GM12878 (cell line): ENCODE data around the gene MTHFD1L. TPM values are rescaled to one million over a fixed set of nuclear protein-coding genes. Genes with fewer than 3 reads are reported as not detected.

Source experiments
- ATAC-seq: fragments of 200-7000 bp; cut with Tn5 transposase; 3 replicates; pipeline ENCODE4 v1.9.1; 2020; ENCODE audit warnings: mild to moderate bottlenecking, moderate library complexity
- BruUV-seq: library from RNA; stranded (reverse); fragments of 400-500 nt; replicated peaks from 2 replicates; lab custom pipeline; 2021; lab: Mats Ljungman, UMichigan
- CTCF ChIA-PET: fragments of 300-600 bp; sonication (Branson Sonifier 250); formaldehyde crosslinking; extraction: SDS; loops from one replicate; lab custom pipeline; 2021; ENCODE audit warnings: inconsistent platforms; lab: Yijun Ruan, JAX
- POLR2A ChIA-PET: fragments of 350-600 bp; formaldehyde crosslinking; extraction: SDS; loops from one replicate; lab custom pipeline; 2021; ENCODE audit warnings: inconsistent platforms; lab: Charles Lee
- RAD21 ChIA-PET: fragments of 300-600 bp; sonication (Branson Sonifier 250); formaldehyde crosslinking; loops from one replicate; lab custom pipeline; 2023; ENCODE audit warnings: antibody characterized with exemption; ENCODE audit not compliant: unreplicated experiment; lab: Charles Lee
- SMC1A ChIA-PET: fragments of 300-600 bp; sonication (Branson Sonifier 250); formaldehyde crosslinking; loops from one replicate; lab custom pipeline; 2023; ENCODE audit not compliant: unreplicated experiment, uncharacterized antibody; lab: Charles Lee
- DNase-seq: peaks from one replicate; pipeline ENCODE4 v3.0.0-alpha.2; 2011; ENCODE audit warnings: low read depth, low spot score
- FAIRE-seq: peaks from 3 replicates; lab custom pipeline; 2011; peaks lifted over from hg19 to GRCh38; lab: Jason Lieb, UNC
- H2AFZ ChIP-seq: 2 replicates; pipeline ENCODE4 v1.6.0; 2011; ENCODE audit warnings: low read depth, low read length, control low read depth; ENCODE audit not compliant: control insufficient read depth
- H3K27ac ChIP-seq: 2 replicates; pipeline ENCODE4 v1.5.1; 2011; ENCODE audit warnings: control low read depth; ENCODE audit not compliant: control insufficient read depth, insufficient read depth
- H3K27me3 ChIP-seq, 2 experiments: replicated peaks in 1 of 2; 2 replicates each; pipeline versions ENCODE4 v1.6.0 to v1.6.1; 2011; ENCODE audit warnings: low read length in 1 of 2; ENCODE audit not compliant: control insufficient read depth in 2 of 2, insufficient read depth in 2 of 2
- H3K36me3 ChIP-seq, 2 experiments: 2 replicates each; pipeline ENCODE4 v1.5.1; 2011; ENCODE audit warnings: low read length in 1 of 2; ENCODE audit not compliant: control insufficient read depth in 2 of 2, insufficient read depth in 2 of 2
- H3K4me1 ChIP-seq: 2 replicates; pipeline ENCODE4 v1.6.1; 2011; ENCODE audit warnings: mild to moderate bottlenecking, low read length, moderate library complexity, mixed read lengths; ENCODE audit not compliant: control insufficient read depth, insufficient read depth
- H3K4me2 ChIP-seq: 2 replicates; pipeline ENCODE4 v1.6.0; 2011; ENCODE audit warnings: control low read depth; ENCODE audit not compliant: control insufficient read depth, insufficient read depth
- H3K4me3 ChIP-seq: fragments of 200-600 bp; sonication (generic); 2 replicates; pipeline ENCODE4 v1.5.1; 2016
- H3K79me2 ChIP-seq: 2 replicates; pipeline ENCODE4 v1.6.0; 2011; ENCODE audit warnings: low read length; ENCODE audit not compliant: control insufficient read depth, insufficient read depth
- H3K9ac ChIP-seq: 2 replicates; pipeline ENCODE4 v1.8.0; 2011; ENCODE audit warnings: low read length, control low read depth, mixed read lengths; ENCODE audit not compliant: control insufficient read depth, insufficient read depth
- H3K9me3 ChIP-seq: replicated peaks from 3 replicates; pipeline ENCODE4 v1.5.1; 2011; ENCODE audit warnings: mild to moderate bottlenecking, low read length; ENCODE audit not compliant: control insufficient read depth, insufficient read depth
- H4K20me1 ChIP-seq: 2 replicates; pipeline ENCODE4 v1.6.0; 2011; ENCODE audit not compliant: control insufficient read depth, insufficient read depth
- CBX5 ChIP-seq: sonication (generic); IDR thresholded peaks from 2 replicates; pipeline ENCODE4 v1.6.1; 2016; ENCODE audit warnings: low read depth, moderate library complexity, mild to moderate bottlenecking, inconsistent platforms
- HDGF ChIP-seq: fragments of 450-650 bp; IDR thresholded peaks from 2 replicates; pipeline ENCODE4 v1.6.1; 2016; ENCODE audit warnings: antibody characterized with exemption
- MTA2 ChIP-seq: fragments of 450-650 bp; IDR thresholded peaks from 2 replicates; pipeline ENCODE4 v1.6.1; 2016; ENCODE audit warnings: low read depth, mild to moderate bottlenecking, moderate library complexity
- NFXL1 ChIP-seq: fragments of 450-650 bp; IDR thresholded peaks from 2 replicates; pipeline ENCODE4 v1.6.1; 2017; ENCODE audit warnings: antibody characterized with exemption, mild to moderate bottlenecking, borderline replicate concordance
- SMAD5 ChIP-seq: IDR thresholded peaks from 2 replicates; pipeline ENCODE4 v1.6.1; 2016; ENCODE audit warnings: antibody characterized with exemption, low read depth
- SRF ChIP-seq, 2 experiments: IDR thresholded peaks; 2 replicates each; pipeline ENCODE4 v1.6.1; 2011; ENCODE audit warnings: low read depth in 2 of 2, low read length in 2 of 2, mild to moderate bottlenecking in 1 of 2, moderate library complexity in 1 of 2
- ZNF207 ChIP-seq: fragments of 450-650 bp; IDR thresholded peaks from 2 replicates; pipeline ENCODE4 v1.6.1; 2014; ENCODE audit warnings: antibody characterized with exemption, mild to moderate bottlenecking, borderline replicate concordance
- WGBS: methylation state at CpG from one replicate; pipeline ENCODE4 v1.1.6; 2016; ENCODE audit warnings: low lambda C conversion rate; ENCODE audit not compliant: insufficient replicate concordance, insufficient coverage; ENCODE audit errors: missing lambda C conversion rate; 5-methylcytosine and 5-hydroxymethylcytosine counted together
- in situ Hi-C: fragments of 300-500 bp; cut with MboI; formaldehyde crosslinking; loops from 9 replicates; pipeline ENCODE4 v1.14.3; 2018; ENCODE audit warnings: mixed read lengths
- intact Hi-C: fragments of 100-400 bp; cut with micrococcal nuclease; formaldehyde crosslinking; loops from one replicate; pipeline ENCODE4 v1.14.2; 2022; ENCODE audit not compliant: unreplicated experiment
- polyA plus RNA-seq, 11 experiments: library from polyadenylated mRNA; depleted of rRNA in 4 of 11; unstranded in 6 of 11; stranded (reverse) in 5 of 11; fragments of >200 nt; fragmentation: Nextera tagmentation in 4 of 11; fragmentation: Illumina TruSeq in 1 of 11; extraction: Ambion mirVana in 4 of 11; extraction: Trizol in 1 of 11; gene quantifications; 1 replicate in 1 of 11; 2 replicates in 10 of 11; pipeline versions ENCODE4 v1.2.1 to v1.2.3, GENCODE V29; 2011 to 2016; ENCODE audit warnings: inconsistent platforms in 2 of 11, missing spikeins in 2 of 11, low read depth in 1 of 11
- total RNA-seq, 4 experiments: library from RNA; depleted of rRNA in 3 of 4; stranded (reverse); fragments of >200 nt in 3 of 4; fragmentation: Illumina TruSeq in 1 of 4; extraction: Trizol in 1 of 4; gene quantifications; 2 replicates each; pipeline versions ENCODE4 v1.2.1 to v1.2.3, GENCODE V29; 2013 to 2021
- TF ChIP-seq, protein P1 (sequence below): fragments of 450-650 bp; IDR thresholded peaks from 2 replicates; pipeline ENCODE4 v1.6.1; 2016; ENCODE audit warnings: mild to moderate bottlenecking

MTHFD1L gene
- total and polyA plus RNA-seq, 10 of the 15 experiments (the other 5 are each of a cell fraction or from before 2014, with no cell fraction given), result 11.7 to 75.5 (median 28.8) TPM

DNA sequence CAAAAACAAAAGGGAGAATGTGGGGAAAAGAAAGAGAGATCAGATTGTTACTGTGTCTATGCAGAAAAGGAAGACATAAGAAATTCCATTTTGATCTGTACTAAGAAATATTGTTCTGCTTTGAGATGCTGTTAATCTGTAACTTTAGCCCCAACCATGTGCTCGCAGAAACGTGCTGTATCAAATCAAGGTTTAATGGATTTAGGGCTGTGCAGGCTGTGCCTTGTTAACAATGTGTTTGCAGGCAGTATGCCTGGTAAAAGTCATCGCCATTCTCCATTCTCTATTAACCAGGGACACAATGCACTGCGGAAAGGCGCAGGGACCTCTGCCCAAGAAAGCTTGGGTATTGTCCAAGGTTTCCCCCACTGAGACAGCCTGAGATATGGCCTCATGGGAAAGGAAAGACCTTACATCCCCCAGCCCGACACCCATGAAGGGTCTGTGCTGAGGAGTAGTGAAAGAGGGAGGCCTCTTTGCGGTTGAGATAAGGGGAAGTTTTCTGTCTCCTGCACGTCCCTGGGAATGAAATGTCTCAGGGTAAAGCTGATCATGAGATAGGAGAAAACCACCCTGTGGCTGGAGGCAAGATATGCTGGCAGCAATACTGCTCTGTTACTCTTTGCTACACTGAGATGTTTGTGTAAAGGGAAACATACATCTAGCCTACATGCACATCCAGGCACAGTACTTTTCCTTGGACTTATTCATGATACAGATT is 3.9 kb upstream of the MTHFD1L start (continued):
- peak; percentile 45 for TF ChIP-seq MTA2

DNA sequence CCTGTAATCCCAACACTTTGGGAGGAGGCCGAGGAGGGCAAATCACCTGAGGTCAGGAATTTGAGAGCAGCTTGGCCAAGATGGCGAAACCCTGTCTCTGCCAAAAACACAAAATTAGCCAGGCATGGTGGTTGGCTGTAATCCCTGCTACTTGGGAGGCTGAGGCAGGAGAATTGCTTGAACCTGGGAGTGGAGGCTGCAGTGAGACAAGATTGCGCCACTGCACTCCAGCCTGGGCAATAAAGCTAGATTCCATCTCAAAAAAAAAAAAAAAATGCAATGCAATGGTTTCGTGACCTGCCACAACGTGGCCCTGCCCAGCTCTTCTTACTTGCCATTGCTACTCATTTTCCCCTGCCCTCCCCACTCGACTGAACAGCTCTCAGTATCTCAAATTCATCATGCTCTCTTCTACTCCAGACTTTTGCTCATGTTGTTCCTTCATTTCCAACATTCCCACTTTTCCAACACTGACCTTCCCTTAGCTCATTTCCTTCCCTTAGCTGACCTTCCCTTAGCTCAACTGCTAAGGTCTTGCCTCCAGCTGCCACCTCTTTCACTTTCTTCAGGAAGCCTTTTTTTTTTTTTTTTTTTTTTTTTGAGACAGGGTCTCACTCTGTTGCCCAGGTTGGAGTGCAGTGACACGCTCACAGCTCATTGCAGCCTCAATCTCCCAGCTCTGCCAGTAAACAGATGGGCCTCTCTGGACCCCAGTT is 2.1 kb upstream of the MTHFD1L start:
- CTCF ChIA-PET, result interaction anchor here (0.6 to 1.5 kb wide), 7 partner anchors 9 to 448 kb away, joined by 3 to 8 read pairs (median 3); no protein-coding TSS in a partner anchor
- BruUV-seq, result no TSS peak
- no peak overlapping the region for H3K9ac ChIP-seq
- intact Hi-C loops (no loop called here), in situ Hi-C loops (no loop called here)
- RAD21 ChIA-PET, result interaction anchor here (1.1 to 1.7 kb wide), 2 partner anchors 32 to 47 kb away, joined by 3 to 4 read pairs; no protein-coding TSS in a partner anchor
- H3K4me3 ChIP-seq, result no peak overlapping the region
- no peak overlapping the region for H3K4me2 ChIP-seq
- SMC1A ChIA-PET, result interaction anchor here (0.7 to 1.0 kb wide), 3 partner anchors 23 to 46 kb away, joined by 3 read pairs; no protein-coding TSS in a partner anchor
- DNase-seq (no peak), ATAC-seq (no peak), FAIRE-seq (no peak)
- H3K4me1 ChIP-seq, result peaks cover 11% of the 10 kb centered on the region
- peaks cover 24% of the 10 kb centered on the region for H3K79me2 ChIP-seq
- no peak overlapping the region for H2AFZ ChIP-seq
- no peak overlapping the region for H3K27ac ChIP-seq
- POLR2A ChIA-PET, result interaction anchor here (0.6 to 0.8 kb wide), 5 partner anchors 10 to 340 kb away, joined by 3 to 7 read pairs (median 4); no protein-coding TSS in a partner anchor
- no peaks in the 10 kb centered on the region; the same call in 2 of the 3 replicates for H3K9me3 ChIP-seq
- TF ChIP-seq SRF (IDR thresholded peaks at IDR 0.05; ENCODE audit: low read depth in 2 of 2, low read length in 2 of 2) (no peak), CBX5 (no peak), NFXL1 (no peak), SMAD5 (no peak), ZNF207 (no peak), HDGF (no peak)
- TF ChIP-seq, protein P1, sequence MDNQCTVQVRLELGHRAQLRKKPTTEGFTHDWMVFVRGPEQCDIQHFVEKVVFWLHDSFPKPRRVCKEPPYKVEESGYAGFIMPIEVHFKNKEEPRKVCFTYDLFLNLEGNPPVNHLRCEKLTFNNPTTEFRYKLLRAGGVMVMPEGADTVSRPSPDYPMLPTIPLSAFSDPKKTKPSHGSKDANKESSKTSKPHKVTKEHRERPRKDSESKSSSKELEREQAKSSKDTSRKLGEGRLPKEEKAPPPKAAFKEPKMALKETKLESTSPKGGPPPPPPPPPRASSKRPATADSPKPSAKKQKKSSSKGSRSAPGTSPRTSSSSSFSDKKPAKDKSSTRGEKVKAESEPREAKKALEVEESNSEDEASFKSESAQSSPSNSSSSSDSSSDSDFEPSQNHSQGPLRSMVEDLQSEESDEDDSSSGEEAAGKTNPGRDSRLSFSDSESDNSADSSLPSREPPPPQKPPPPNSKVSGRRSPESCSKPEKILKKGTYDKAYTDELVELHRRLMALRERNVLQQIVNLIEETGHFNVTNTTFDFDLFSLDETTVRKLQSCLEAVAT, result no peak
- H3K36me3 ChIP-seq, result no peaks in the 10 kb centered on the region
- H3K27me3 ChIP-seq, result no peaks in the 10 kb centered on the region
- H4K20me1 ChIP-seq, result no peaks in the 10 kb centered on the region
- WGBS, result 75% methylated on average over 7 of the region's 7 CpGs
